Transverse colon (tissue), 3 donors: ENCODE results near the gene OPN1MW3.
"Not testable (repeated sequence)": the region's sequence is repeated elsewhere in the genome, so short reads cannot be mapped to it uniquely, and the experiment has no call there.

Source experiments
- EP300 ChIP-seq: sonication (generic); formaldehyde crosslinking; IDR thresholded peaks from one replicate; pipeline ENCODE4 v1.6.1; 2017; ENCODE audit warnings: antibody characterized with exemption, low read depth
- POLR2A ChIP-seq: fragments of 450-650 bp; IDR thresholded peaks from one replicate; pipeline ENCODE4 v1.6.1; 2016; ENCODE audit warnings: antibody characterized with exemption, mild to moderate bottlenecking, moderate library complexity
- TF ChIP-seq, protein P1 (sequence below), 5 experiments: fragments of 200-600 bp in 3 of 5; fragments of 450-650 bp in 2 of 5; sonication (generic) in 3 of 5; IDR thresholded peaks; 1 replicate in 2 of 5; 2 replicates in 3 of 5; pipeline ENCODE4 v1.5.1; 2016 to 2017; ENCODE audit warnings: antibody characterized with exemption in 5 of 5, inconsistent platforms in 3 of 5, mild to moderate bottlenecking in 2 of 5, moderate library complexity in 1 of 5

DNA sequence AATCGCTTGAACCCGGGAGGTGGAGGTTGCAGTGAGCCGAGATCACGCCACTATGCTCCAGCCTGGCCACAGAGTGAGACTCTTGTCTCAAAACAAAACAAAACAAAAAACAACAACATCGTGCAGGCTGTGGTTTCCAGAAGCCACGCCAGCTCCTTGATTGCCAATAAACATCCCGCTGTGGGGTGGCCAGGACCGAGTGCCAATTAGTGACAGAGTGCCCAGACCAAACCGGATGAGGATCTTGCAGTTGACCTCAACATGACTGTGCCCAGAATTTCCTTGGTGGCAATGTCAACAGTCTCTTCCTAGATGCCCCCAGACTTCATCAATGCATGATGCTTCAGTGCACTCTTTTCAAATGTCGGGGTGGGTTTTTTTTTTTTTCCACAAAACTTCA lies 1.3 kb downstream of the OPN1MW3 start:
- not testable (repeated sequence) for TF ChIP-seq POLR2A, EP300
- TF ChIP-seq, protein P1, sequence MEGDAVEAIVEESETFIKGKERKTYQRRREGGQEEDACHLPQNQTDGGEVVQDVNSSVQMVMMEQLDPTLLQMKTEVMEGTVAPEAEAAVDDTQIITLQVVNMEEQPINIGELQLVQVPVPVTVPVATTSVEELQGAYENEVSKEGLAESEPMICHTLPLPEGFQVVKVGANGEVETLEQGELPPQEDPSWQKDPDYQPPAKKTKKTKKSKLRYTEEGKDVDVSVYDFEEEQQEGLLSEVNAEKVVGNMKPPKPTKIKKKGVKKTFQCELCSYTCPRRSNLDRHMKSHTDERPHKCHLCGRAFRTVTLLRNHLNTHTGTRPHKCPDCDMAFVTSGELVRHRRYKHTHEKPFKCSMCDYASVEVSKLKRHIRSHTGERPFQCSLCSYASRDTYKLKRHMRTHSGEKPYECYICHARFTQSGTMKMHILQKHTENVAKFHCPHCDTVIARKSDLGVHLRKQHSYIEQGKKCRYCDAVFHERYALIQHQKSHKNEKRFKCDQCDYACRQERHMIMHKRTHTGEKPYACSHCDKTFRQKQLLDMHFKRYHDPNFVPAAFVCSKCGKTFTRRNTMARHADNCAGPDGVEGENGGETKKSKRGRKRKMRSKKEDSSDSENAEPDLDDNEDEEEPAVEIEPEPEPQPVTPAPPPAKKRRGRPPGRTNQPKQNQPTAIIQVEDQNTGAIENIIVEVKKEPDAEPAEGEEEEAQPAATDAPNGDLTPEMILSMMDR (IDR thresholded peaks at IDR 0.05), result not testable (repeated sequence)
